Fibroblast of skin of left biceps (primary cell): ENCODE results near the gene PKNOX2.

Experiments
- DNase-seq, 2 experiments: peaks; one replicate each; pipeline ENCODE4 v3.0.0-alpha.2; 2013; ENCODE audit warnings: low read depth in 2 of 2

PKNOX2 gene

DNA sequence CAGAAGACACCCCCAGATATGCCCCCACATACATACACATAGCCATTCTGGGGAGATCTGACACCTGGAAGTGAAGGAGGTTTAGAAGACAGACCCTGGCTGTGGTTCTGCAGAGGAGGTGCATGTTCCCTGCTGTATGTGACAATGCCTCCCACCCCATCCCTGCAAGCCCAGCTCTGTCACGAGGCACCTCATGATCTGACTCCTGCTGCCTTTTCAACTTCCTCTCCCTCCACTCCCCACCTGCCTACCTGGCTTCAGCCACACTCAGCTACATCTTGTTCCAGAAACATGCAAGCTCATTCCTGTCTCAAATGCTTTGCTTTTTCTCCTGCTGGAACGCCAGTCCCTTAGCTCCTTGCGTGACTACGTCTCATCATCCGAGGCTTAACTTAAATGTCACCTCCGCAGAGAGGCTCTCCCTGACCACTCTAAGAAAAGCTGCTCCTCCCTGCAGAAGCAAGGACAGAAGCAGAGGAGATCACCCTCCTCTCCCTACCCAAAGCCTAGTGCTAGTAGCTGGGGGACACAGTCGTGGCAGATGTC is 217.0 kb downstream of the PKNOX2 start:
- DNase-seq = no peak

DNA sequence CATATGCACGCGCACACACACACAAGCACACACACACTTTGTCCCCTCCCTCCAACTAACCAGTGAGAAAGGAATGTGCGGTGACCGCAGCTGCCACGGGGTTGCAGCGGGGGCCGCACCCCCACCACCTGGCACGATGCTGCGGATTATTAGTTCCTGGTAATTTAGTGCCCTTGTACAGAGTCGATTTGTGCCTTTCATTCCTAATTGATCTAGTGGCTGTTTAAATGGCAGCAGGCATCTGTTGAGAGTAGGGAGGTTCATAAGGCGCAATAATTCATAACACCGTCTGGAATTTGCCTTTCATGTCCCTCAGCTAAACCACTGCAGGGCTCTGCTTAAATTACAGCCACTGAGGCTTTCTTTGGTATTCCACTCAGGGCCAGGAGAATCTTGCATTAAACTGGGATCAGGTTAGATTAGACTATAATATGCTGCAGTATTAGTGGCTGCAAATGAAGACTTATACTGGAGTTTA is 217.8 kb downstream of the PKNOX2 start:
- DNase-seq = no peak

DNA sequence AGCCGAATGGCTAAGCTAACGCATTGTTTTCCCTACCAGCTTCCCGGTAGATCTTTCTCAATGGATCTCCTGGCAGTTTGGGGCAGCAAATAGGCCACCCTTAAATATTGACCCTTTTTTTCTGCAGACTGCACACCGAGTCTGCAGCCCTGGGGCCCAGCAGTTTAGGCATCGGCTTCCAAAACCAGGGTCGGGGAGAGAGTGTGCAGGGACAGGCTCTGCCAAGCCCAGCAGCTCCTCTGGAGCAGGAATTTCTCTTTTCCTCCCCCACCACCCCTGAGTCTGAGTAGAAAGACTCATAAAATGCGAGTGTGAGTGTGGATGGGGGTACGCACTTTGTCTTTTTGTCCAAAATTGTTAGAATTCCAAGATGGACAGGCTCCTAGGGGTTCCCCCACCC is 218.3 kb downstream of the PKNOX2 start:
- DNase-seq = no peak

DNA sequence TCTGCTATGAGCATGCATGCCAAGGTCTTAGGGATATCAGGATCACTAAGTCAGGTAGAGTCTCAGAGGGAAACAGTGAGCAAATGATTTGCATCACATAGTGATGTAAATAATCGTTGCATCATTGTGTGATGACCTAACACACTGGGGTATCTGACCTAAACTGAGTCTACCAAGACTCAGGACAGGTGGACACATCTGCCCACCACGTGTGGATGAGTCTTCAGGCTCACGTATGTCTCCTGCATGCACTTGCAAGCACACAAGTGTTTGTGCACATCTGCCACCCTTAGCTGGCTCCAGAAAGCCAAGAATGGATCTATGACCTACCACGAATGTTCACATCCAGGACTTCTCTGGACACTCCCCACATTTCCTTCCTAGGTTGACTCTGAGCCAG is 220.3 kb downstream of the PKNOX2 start:
- no peak for DNase-seq

DNA sequence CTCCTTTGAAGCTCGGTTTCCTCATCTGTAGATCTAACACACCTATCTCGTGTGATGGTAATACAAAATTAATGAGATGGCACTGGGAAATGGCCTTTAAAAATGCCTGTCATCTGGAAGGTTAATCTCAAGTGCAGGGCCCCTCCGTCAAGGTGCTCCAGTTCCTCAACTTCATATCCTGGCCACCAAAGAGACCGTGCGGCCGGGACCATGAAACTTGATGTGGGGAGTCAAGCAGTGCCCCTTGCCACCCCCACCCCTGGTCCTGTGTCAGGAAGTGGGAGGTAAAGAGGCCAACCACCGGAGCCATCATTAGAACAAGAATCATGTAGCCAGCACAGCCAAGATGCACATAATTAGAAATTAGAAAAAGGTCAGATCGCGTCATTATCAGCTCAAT is 223.3 kb downstream of the PKNOX2 start:
- no peak for DNase-seq

DNA sequence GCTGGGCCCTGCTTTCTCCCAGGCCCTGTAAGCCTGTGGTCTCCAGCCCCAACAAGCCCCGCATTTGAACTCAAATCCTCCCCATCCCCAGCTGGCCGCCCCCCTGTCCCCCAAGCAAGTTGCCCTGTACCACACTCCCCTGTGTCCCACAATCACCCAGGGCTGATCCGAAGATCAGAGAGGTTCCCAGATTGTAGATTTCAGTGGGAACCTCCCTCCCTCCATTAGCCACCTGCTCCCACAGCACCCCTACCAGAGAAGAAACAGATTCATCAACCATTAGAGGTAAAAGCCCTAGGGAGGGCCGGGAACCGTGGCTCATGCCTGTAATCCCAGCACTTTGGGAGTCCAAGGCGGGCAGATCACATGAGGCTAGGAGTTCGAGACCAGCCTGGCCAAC is 224.1 kb downstream of the PKNOX2 start:
- DNase-seq = no peak

DNA sequence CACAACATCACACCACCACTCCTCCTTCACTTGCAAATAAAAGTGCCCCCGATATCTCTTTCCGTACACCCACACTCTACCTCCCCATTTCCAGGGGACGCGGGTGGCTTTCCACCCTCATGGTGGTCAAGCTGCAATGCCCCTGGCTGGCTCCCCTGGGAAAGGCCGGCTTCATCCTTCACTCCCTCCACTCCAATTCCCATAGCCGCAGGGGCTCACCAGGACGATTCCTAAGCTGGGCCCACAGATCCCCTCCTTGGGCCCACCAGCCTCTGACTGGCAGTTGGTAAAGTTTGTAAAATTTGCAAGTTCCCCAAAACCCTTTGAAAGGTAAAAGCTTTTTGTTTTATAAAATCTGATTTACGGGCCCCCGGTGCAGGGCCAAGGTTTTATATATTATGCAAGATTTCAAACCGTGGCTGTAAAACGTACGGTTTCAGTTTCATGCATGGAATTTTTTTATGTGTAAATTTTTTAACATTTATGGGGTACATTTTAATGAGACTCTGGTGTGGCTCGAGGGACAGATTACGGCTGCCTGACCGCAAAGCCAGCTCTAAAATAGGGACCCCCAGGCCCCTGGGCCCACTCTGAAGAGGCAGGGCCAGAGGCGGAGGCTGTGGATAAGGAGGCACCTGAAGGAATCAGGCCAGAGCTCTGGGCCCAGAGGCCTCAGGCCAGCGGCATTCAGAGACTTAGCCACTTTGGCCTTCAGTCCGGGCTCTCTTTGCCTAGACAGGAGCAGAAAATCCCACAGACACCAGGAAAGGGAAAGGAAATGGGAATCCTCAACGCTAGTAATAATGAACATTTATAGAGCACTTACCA is 225.0 kb downstream of the PKNOX2 start:
- DNase-seq = no peak

DNA sequence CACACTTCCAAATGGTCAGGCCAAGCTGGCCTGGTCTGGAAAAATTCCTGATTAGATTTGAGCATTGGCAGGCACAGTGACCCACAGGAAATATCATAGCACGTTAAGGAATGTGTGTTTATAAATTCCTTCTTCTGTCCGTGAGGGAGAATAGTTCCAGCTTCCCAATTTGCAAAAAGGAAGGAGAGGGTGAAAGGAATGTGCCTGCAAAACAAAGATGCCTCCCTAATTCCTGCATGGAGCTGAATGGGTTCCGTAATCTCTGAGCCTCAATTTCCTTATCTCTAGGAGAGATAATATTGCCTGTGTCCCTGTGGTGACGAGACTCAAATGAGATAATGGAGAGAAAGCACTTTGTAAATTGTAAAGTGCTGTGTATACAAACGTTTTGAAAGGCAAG is 226.4 kb downstream of the PKNOX2 start:
- DNase-seq = peak in 1 of 2 experiments; percentile 4

DNA sequence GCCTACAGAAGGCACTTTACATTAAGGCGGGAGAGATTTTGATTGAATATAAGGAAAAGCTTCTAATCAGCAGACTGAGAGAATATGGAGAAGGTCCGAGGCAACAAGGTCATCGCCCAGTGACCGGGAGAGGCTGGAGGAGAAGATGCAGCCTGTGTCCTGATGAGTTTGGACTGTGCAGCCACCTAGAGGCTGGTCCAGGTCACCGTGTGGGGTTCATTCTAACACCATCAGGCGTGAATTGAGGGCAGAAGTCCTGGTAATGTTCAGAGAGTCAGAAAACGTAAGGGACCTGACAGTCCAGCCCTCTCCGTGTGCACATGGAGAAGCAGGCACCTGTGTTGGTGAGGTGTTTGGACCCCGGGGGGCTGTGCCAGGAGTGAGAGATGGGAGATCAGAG is 228.8 kb downstream of the PKNOX2 start:
- no peak for DNase-seq

DNA sequence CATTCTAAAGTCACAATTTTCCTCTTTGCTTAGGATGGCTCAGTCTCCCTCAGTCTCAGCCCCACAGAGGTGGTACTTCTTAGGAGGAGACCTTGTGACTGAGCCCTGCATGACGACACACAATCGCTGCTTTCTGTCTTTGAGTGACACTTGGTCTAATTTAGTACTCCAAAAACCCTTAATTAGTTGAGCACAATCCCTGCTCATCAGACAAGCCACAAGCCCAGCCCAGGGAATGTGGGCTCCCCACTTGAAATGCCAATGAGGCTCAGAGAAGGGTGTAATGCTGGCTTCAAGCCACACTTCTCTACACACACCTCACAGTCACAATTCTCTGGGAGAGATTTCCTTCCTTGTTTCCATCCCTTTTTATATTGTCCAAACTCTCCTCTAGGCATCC is 229.7 kb downstream of the PKNOX2 start:
- DNase-seq = no peak

DNA sequence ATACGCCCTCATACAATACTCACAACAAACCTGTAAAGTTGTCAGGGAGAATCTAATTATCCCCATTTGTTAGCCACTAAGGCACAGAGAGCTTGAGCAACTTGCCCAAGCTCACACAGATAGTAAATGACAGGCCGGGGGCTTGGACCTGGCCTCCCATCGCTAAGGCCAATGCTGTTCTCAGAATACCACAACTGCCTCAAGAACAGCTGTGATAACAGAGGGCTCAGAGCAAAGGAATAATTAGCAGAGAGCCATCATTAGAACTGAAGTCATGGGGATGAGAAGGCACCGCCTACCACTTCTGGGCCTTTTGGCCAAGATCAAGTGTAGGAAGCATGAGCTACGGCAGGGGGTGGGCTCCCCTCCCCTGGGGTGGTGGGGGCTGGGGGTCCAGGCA is 232.9 kb downstream of the PKNOX2 start:
- DNase-seq = no peak

DNA sequence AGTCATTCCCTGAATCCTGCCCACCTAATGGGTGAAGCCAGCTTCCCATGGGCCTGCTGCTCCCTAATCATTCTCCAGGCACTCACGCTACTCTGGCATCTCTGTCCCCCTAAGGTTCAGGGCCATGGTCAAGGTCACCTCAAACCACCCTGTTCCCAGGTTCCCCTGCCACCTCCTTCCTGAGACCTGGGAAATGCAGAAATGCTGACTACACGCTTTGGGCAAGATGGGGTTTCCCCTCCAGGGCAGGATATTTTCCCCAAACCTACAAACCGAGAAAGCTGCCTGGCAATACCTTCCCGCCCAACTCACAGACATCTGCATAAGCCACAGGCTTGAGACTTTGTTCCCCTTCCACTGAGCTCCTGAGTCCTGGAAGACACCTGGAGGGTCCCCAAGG is 233.9 kb downstream of the PKNOX2 start:
- DNase-seq = no peak

DNA sequence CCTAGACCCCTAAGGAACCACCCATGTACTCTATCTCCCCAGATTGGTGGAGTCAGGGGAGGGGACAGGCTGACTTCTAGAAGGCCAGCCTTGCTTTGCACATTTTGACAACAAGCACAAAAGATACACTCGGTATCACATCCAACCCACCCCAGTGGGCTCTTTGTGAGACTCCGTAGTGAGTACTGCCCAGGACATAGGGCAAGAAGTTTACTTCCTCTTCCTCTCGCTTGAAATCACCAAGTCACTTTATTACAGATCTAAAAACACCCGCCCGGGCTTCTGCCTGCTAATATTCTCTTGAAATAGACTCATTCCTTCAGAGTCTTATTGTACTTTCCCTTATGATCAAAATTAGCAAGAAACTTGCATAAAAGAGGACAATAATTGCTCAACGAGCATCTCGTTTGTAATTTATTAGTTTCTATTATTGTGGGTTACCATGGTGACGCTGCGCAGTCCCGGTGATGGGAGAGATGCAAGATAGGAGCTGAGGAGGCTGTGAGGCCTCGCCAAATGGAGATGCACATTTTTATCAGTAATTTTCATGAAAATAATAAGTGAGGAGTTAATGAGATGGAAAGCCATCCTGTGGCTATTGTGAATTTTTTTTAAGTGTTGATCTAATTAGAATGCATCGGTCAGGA is 234.6 kb downstream of the PKNOX2 start:
- DNase-seq = no peak

DNA sequence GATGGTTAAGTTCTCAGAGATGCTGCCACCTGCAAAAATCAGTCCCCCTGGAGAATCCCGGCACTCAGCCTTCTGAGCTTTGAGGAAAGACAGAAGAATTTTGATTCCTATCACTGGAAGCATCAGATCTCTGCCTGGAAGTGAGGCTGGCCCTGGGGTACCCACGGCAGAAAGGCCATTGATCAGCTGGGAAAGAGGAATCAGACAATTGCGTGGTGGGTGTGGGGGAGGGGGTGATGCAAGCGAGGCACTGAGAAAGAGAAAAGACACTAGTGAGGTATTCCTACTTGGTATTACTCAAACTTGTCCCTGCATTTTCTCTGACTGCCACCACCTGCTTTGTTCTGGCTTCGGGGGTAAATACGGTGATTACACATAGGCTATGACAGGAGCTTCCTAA is 235.4 kb downstream of the PKNOX2 start:
- no peak for DNase-seq

DNA sequence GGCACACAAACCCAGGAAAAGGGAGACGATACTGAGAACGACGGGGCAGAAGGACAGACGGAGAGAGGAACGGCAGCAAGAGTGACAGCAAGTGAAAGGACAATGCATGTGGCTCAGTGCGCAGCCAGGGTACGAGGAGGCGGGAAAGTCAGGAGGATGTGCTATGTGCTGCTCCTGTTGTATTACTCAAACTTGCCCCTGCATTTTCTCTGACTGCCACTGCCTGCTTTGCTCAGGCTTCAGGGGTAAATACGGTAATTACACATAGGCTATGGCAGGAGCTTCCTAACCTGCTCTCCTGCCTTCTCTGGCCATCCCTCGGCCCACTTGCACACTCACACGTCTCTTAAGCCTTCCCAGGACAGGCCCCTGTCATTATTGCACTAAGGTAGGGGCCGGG is 236.7 kb downstream of the PKNOX2 start:
- no peak for DNase-seq

DNA sequence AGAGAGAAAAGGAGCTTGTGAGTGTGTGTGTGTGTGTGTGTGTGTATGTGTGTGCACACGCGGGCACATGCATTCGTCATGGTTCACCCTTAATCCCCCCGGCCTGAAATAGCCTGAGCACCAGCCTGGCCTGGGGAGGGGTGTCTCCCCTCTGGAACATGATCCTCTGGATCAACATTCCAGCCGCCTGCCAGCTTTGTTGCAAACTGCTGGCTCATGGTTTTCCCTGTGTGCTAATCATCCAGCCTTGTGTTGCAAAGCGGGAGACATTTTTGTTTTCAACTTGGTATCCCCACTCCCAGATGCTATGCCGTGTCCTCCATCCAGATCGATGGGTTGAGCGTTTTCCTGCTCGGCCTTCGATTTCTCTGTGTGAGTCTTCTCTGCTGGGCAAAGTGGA is 237.2 kb downstream of the PKNOX2 start:
- no peak for DNase-seq

DNA sequence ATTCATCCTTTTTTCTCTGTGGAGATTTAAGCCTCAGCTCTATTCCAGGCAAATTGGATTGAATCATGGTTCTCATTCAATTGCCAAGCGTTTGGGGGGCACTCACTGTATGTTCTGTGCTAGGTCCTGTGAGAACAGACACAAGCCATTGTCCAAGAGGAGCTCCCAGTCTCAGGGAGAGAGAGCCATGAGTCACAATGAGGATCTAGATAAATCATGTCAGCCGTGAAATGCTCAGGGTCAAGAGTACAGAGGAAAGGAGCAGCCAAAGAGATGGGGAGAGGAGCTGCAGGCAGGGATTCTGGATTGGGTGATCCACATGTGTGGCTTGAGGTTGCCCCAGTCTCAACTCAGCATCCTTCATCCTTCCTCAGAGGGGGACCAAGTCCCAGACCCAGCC is 237.9 kb downstream of the PKNOX2 start:
- peak in 1 of 2 experiments; percentile 6 for DNase-seq

DNA sequence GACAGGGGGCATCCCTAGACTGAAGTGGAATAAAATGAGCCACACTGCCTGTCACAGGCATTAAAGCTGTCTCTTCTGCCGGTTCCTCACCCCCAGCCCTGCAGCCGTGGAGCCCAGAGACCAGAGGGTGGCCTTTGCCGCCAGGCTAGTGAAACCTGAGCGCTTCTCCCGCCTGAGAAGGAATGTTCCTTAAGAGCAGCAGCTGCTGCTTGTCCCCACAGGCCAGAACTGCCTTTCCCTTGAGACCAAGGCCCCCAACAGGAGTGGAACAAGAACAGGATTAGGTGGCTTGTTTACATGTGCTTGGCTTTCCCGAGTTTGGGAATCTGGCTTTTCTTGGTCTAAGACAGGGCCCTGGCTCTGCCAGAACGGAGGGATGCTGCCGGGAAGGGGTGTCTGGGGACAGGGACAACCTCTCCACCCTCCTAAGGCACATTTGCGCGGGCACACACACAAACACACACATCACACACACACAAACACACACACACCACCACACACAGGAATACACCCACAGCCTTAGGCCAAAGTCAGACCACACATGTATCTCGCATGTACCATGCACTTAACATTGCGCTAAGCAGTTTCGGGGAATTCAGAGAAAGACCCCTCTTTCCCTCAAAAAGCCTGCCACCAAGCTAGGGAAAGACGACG is 239.7 kb downstream of the PKNOX2 start:
- DNase-seq = no peak

DNA sequence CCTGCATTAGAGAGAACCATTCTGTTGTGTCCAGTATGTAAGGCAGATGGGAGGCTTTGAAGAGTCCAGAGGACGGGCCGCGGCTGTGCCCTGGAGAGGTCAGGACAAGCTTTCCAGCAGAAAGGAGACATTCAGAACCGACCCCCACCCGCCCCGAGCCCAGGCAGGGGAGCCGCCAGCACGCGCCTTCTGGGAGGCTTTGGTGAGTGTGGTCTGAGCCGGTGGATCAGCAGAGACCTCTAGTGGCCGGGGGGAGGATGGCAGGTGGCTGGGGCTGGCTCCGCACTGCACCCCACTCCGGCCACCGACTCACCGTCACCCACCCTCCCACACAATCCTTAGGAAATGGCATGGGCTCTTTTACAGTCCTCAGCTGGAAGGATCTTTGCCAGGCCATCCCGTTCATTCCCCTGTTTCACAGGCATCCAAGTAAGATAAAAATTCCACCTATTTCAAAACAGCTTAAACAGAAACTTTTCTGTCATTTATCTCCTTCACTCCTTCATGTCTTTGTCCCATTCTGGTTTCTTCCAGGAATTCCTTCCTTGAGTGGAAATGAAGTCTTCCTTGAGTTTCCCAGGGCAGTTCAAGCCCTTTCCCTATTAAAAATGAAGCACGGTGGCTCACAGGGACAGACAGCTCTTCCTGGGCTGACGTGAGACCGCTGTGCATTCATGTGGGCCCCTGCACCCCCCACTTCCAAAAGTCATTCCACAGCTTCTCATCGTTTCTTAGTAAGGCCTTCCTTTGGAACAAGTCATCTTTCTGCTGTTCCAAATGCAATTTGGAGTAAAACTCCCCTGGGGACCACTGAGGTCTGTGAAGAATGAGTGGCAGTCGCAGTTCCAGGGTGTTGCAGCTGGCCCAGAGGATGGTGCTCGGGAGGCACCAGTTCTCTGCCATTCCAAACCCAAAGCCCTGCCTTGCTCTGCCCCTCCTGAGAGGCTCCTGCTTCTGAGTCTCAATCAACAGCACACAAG is 240.6 kb downstream of the PKNOX2 start:
- DNase-seq = no peak

DNA sequence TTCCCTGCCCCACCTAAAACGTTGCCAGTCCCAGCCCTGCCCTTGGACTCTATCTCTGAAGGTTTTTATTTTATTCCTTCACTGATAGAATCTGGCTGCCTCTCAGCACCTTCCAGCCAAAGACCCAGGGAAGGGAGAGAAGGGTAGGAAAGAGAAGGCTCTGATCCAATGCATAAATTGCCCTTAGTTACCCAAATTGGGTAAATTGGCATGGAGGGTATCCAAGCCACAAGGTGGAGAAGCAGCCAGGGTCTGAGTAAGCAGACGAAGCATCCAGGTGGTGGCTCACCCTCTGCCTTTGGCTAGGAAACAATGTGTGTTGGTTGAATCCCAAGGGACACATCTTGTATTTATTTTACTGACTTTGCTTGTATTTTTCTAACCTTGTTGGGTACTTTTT is 242.5 kb downstream of the PKNOX2 start:
- DNase-seq = no peak

DNA sequence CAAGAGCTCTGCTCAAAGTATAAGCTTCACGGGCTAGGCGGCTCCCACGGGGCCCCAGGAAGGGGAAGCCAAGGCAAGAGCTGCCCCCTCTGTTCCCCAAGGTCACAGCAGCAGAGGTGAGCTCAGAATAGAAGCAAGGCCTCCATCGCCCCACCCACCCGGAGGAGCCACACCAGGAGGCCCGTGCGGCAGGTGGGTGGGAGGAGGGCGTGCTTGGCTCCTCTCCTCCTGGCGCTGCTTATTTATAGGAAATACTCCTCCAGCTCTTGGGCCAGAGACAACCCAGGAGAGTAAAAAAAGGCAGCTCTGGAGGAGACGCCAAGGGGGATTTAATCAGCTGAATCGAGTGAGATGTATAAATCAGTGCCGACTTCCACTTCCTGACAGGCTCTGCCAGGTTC is 243.8 kb downstream of the PKNOX2 start:
- DNase-seq = no peak
